Fibroblast of skin of left biceps (primary cell): Measurements from ENCODE around the gene NGF.
A peak's percentile ranks its signal among the peaks of the same experiment; 100 is the strongest.

Experiments
- DNase-seq, 2 experiments: peaks; one replicate each; pipeline ENCODE4 v3.0.0-alpha.2; 2013; ENCODE audit warnings: low read depth in 2 of 2

NGF gene

GRCh38 chr1:115283249-115283648, 54.8 kb downstream of the NGF start:
- DNase-seq: no peak

- no peak for DNase-seq
These were observed 55.2 kb downstream of the NGF start for GRCh38 chr1:115282807-115283208.

GRCh38 chr1:115281143-115281542, 56.9 kb downstream of the NGF start:
- no peak for DNase-seq

- peak; percentile 96 for DNase-seq
These were observed 58.0 kb downstream of the NGF start for GRCh38 chr1:115280064-115280463.

- no peak for DNase-seq
These were observed 59.8 kb downstream of the NGF start for GRCh38 chr1:115278211-115278610.

GRCh38 chr1:115277276-115277675, 60.8 kb downstream of the NGF start:
- peak; percentile 94 for DNase-seq

- DNase-seq: no peak
These were observed 62.8 kb downstream of the NGF start for GRCh38 chr1:115275216-115275615.

GRCh38 chr1:115274467-115274866, 63.6 kb downstream of the NGF start:
- DNase-seq: no peak

GRCh38 chr1:115266729-115267421, 71.2 kb downstream of the NGF start:
- DNase-seq: no peak

GRCh38 chr1:115265099-115265498, 73.0 kb downstream of the NGF start:
- DNase-seq: peak; percentile 45 to 60

GRCh38 chr1:115262886-115263285, 75.2 kb downstream of the NGF start:
- no peak for DNase-seq

- DNase-seq: no peak
These were observed 76.6 kb downstream of the NGF start for GRCh38 chr1:115261496-115261895.

GRCh38 chr1:115258302-115258866, 79.7 kb downstream of the NGF start:
- no peak for DNase-seq

GRCh38 chr1:115257591-115257990, 80.5 kb downstream of the NGF start:
- no peak for DNase-seq

- no peak for DNase-seq
These were observed 82.9 kb downstream of the NGF start for GRCh38 chr1:115255154-115255553.

- DNase-seq: no peak
These were observed 85.5 kb downstream of the NGF start for GRCh38 chr1:115252585-115252984.

- peak; percentile 93 to 94 for DNase-seq
These were observed 86.2 kb downstream of the NGF start for GRCh38 chr1:115251856-115252255.

GRCh38 chr1:115251340-115251748, 86.7 kb downstream of the NGF start:
- DNase-seq: peak; percentile 61 to 74

GRCh38 chr1:115246526-115246925, 91.5 kb downstream of the NGF start:
- no peak for DNase-seq

GRCh38 chr1:115245227-115245626, 92.8 kb downstream of the NGF start:
- DNase-seq: no peak

GRCh38 chr1:115242543-115242942, 95.5 kb downstream of the NGF start:
- no peak for DNase-seq

GRCh38 chr1:115241309-115241708, 96.7 kb downstream of the NGF start:
- DNase-seq: no peak

- no peak for DNase-seq
These were observed 97.8 kb downstream of the NGF start for GRCh38 chr1:115240297-115240696.

GRCh38 chr1:115239426-115239825, 98.6 kb downstream of the NGF start:
- DNase-seq: peak; percentile 85 to 90
